GM23248 (cell line): Measurements from ENCODE around the gene KIRREL1.

Experiments used
- EZH2 ChIP-seq: fragments of 200-600 bp; sonication (generic); IDR thresholded peaks from 2 replicates; pipeline ENCODE4 v1.6.1; 2018; ENCODE audit warnings: antibody characterized with exemption, mild to moderate bottlenecking; ENCODE audit not compliant: insufficient read depth, poor library complexity, severe bottlenecking
- EZH2phosphoT487 ChIP-seq: fragments of 200-600 bp; sonication (generic); IDR thresholded peaks from 2 replicates; pipeline ENCODE4 v1.6.1; 2018; ENCODE audit warnings: antibody characterized with exemption, moderate library complexity, mild to moderate bottlenecking, low read depth; ENCODE audit not compliant: insufficient read depth

DNA sequence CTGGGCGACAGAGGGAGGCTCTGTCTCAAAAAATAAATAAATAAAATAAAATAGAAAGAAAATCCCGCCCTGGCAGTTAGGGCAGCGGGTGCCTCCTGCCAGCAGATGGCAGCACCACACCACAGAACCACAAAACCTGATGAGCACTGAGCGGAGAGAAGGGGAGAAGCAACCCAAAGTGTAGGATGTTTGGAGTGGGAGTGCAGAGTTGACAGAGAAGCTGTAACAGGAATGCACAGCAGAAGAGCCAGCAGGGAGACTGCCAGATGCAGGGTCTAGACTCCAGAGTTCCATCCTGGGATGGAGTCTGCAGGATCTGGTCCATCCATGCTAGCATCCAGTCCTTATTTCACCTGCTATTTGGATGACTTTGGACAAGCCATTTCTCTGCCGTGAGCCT is 29.7 kb upstream of the KIRREL1 start:
- no peak for TF ChIP-seq EZH2
- no peak for TF ChIP-seq EZH2phosphoT487
